ENCODE results near the gene CADM1.

CADM1 gene

DNA sequence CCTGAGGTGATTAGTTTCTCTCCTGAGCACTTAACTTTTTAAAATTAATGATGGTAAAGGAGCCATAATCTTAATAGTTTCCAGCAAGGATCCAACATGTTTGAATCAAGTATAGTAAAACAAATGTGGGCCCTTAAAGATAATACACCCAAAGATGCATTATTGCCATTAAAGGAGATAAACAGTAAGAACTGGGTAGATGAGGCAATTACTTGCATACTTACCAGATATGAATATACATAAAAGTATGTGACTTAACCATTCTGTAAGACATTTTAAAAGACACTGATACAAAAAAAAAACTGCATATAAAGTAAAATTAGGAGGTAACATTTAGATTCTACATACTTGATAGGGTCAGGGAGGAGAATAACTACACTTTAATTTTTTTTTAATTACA, 48.2 kb downstream of the CADM1 start:
- CTCF ChIA-PET, result no interaction called here
- POLR2A ChIA-PET (ENCODE audit: low non-redundant PET), result no interaction called here
- H3K27ac ChIP-seq, result no peak overlapping the region
- no peak for DNase-seq (ENCODE audit: low spot score)
- TF ChIP-seq, protein P1, sequence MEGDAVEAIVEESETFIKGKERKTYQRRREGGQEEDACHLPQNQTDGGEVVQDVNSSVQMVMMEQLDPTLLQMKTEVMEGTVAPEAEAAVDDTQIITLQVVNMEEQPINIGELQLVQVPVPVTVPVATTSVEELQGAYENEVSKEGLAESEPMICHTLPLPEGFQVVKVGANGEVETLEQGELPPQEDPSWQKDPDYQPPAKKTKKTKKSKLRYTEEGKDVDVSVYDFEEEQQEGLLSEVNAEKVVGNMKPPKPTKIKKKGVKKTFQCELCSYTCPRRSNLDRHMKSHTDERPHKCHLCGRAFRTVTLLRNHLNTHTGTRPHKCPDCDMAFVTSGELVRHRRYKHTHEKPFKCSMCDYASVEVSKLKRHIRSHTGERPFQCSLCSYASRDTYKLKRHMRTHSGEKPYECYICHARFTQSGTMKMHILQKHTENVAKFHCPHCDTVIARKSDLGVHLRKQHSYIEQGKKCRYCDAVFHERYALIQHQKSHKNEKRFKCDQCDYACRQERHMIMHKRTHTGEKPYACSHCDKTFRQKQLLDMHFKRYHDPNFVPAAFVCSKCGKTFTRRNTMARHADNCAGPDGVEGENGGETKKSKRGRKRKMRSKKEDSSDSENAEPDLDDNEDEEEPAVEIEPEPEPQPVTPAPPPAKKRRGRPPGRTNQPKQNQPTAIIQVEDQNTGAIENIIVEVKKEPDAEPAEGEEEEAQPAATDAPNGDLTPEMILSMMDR (conservative IDR thresholded peaks at IDR 0.05; ENCODE audit: low read depth), result no peak

DNA sequence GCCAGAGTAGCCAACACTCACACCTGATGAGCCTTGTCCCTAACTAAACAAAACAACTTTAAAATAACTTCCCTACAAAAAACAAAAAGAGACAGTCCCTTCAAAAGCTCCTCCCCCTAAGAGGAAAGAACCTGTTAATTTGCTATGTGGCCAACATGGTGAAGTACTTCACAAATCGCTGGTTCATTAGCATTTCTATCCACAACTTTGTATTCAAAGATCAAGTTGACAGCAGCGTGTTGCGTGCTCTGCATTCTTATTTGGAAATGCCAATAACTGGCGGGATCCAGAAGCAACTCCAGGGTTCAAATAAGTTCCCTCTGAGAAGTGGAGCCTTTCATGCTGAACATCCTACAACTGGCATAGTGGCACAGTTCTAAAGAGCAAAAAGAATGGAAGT, 48.6 kb downstream of the CADM1 start:
- ChIA-PET POLR2A (ENCODE audit: low non-redundant PET) (no interaction called here), CTCF (no interaction called here)
- no peak for DNase-seq (ENCODE audit: low spot score)
- H3K27ac ChIP-seq, result no peak overlapping the region
- TF ChIP-seq, protein P1 (conservative IDR thresholded peaks at IDR 0.05; ENCODE audit: low read depth), result no peak

DNA sequence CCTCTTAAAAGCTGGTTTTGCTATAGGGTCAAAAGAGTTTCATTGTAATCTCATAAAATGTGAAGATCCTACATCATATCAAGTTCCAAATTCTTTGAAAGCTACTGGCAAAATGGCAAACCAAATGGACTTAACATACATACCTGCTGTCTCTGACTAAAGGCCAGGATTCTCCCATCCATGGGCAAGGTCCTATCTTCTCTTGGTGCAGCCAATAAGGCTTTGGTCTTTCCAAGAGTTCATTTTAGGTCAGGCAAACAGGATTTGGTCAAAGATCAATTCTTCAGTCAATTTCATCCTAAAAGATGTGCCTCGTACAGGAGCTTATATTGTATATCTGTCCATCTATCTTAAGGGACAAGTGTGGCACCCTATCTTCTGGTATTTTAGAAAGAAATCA, 49.7 kb downstream of the CADM1 start:
- ChIA-PET CTCF (interaction anchor here (0.6 kb wide), 1 partner anchor 1237 kb away, joined by 3 read pairs; no protein-coding TSS in a partner anchor), POLR2A (ENCODE audit: low non-redundant PET) (no interaction called here)
- TF ChIP-seq, protein P1 (conservative IDR thresholded peaks at IDR 0.05; ENCODE audit: low read depth), result no peak
- no peak overlapping the region for H3K27ac ChIP-seq
- DNase-seq (ENCODE audit: low spot score), result no peak

DNA sequence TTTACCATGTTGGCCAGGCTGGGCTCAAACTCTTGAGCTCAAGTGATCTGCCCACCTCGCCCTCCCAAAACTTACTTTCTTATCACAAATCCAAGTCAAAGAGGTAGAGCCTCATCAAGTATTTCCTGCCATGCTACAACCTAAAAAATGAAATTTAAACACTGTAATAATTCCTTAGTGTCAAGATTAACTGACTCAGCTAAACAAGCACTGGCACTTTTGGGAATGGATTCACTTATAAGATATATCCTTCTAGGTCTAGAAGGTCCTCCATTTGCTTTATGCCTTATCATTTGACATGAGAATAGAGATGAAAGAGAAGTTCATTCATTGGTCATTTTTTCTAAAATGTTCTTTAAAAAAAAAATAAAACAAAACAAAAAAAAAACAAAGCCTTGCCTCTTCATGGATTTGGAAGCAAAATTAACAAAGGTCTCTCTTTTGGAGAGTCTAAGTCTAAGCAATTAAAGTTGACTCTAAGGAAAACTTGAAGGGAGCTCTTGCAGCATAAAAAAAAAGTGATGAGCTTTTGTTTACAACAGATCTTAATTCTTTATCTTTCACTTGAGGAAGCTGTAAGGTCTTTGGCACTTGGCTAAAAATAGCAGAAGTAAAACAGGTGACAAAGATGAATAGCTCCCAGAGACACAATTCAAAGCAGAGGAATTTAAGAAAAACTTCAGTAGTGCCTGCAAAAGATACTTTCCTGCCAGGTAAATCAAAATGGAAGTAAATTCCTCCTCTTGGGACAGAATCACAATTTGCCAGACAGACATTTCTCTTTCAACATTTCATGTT, 50.3 kb downstream of the CADM1 start:
- ChIA-PET POLR2A (ENCODE audit: low non-redundant PET) (no interaction called here), CTCF (interaction anchor here (0.6 kb wide), 1 partner anchor 1238 kb away, joined by 3 read pairs; no protein-coding TSS in a partner anchor)
- TF ChIP-seq, protein P1 (conservative IDR thresholded peaks at IDR 0.05; ENCODE audit: low read depth), result no peak
- H3K27ac ChIP-seq, result no peak overlapping the region
- DNase-seq (ENCODE audit: low spot score), result no peak

DNA sequence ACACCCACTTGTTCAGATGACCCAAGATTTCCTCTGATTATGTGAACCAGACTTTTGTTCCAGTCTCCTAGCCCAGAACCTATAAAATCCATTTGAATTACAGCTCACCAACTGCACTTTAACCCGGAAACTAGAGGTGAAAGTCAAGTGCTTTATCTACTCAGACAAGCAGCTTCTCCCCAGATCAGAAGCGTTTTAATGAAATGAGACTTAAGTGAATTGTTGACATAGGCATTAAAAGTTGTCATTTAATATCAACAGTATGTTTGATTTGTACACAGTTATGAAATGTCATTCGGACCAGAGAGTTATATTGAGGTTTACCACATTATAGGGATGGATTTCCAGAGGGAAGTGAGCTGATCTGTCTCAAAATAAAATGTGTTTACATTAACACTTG, 52.0 kb downstream of the CADM1 start:
- POLR2A ChIA-PET (ENCODE audit: low non-redundant PET), result no interaction called here

DNA sequence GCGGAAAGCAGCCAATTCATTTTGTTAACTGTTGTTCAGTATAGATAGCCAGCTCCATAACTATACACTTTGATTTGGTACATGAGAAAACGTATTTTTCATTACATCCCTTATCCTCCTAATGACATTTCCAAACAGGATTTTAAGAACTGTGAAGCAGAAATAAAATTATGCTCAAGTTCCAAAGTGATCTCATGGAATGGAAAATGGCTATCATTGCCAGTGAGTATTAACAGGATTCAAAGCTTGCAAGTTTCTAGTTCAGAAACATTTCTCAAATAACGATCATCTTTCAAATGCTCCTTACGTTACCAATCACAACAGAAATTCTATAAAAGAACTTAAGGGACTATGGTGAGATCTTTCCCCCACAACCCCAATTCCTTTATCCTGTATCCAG, 53.7 kb downstream of the CADM1 start:
- ChIA-PET POLR2A (ENCODE audit: low non-redundant PET) (no interaction called here), CTCF (no interaction called here)
- no peak for DNase-seq (ENCODE audit: low spot score)
- TF ChIP-seq, protein P1 (conservative IDR thresholded peaks at IDR 0.05; ENCODE audit: low read depth), result no peak
- H3K27ac ChIP-seq, result no peak overlapping the region

More for the DNA sequence above, 52.0 kb downstream of the CADM1 start:
- TF ChIP-seq, protein P1 (conservative IDR thresholded peaks at IDR 0.05; ENCODE audit: low read depth), result no peak
- no peak for DNase-seq (ENCODE audit: low spot score)
- no peak overlapping the region for H3K27ac ChIP-seq
- CTCF ChIA-PET, result no interaction called here

Measured in RWPE1 (cell line).